Omental fat pad (tissue), 4 donors: ENCODE measurements around the gene AP1S1. TPM values are rescaled to one million over a fixed set of nuclear protein-coding genes. Genes with fewer than 3 reads are reported as not detected.
"Not testable (repeated sequence)": the region's sequence is repeated elsewhere in the genome, so short reads cannot be mapped to it uniquely, and the experiment has no call there.

Experiments used
- ATAC-seq: fragments of 150-250 bp; one replicate; pipeline ENCODE4 v1.9.1; 2016; ENCODE audit warnings: mild to moderate bottlenecking, moderate library complexity; ENCODE audit not compliant: low FRiP score
- DNase-seq: peaks from one replicate; pipeline ENCODE4 v3.0.0-alpha.2; 2019; ENCODE audit warnings: low spot score
- total RNA-seq, 4 donors: library from RNA; depleted of rRNA; stranded (reverse); fragments of >200 nt; gene quantifications; one replicate each; pipeline ENCODE4 v1.1.0, GENCODE V29; 2016
- TF ChIP-seq, protein P1 (sequence below), 3 donors: fragments of 450-650 bp; IDR thresholded peaks; one replicate each; pipeline ENCODE4 v1.5.1; 2016 to 2017; ENCODE audit warnings: antibody characterized with exemption in 3 of 3, mild to moderate bottlenecking in 3 of 3, moderate library complexity in 2 of 3

AP1S1 gene
- total RNA-seq: 10 to 100 TPM; 30.7 to 52.3 (median 36.4) TPM

DNA sequence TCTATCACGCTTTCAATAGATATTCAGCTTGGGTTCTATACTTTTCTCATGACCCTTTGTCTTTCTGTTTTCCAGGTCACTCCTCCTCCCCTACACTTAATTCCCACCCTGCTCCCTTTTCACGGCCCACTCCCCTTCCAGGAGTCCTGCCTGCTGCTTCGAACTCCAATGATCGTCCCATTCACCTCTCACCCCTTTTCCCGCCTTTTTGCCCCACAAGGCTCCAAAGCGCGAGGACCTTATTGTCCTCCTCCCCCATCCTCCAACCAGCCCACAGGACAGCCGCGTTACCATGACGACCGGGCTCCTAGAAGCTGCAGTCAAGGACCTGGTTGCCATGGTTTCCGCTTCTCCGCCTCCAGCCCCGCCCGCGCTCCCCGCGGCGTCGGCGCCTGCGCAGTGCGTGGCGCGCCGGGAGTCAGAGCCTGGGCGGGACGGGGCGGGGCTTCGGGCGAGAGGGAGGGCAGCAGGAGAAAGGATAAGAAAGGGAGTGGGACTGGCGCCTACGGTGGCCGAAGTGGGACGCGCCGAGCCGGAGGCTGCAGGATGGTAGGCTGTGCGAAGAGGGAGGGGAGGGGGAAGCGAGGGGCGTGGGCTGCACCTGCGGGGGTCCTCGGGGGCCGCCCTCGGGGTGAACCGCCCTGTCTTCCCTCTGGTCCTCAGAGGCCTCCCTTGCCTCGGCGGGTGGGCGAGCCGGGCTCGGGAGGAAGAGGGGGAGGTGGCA lies at the start of gene AP1S1:
AP1S1 (plus strand) TSS at position 508 of the 724 bp plus-strand sequence; CDS start at position 547, 39 bp downstream.
- TF ChIP-seq, protein P1, sequence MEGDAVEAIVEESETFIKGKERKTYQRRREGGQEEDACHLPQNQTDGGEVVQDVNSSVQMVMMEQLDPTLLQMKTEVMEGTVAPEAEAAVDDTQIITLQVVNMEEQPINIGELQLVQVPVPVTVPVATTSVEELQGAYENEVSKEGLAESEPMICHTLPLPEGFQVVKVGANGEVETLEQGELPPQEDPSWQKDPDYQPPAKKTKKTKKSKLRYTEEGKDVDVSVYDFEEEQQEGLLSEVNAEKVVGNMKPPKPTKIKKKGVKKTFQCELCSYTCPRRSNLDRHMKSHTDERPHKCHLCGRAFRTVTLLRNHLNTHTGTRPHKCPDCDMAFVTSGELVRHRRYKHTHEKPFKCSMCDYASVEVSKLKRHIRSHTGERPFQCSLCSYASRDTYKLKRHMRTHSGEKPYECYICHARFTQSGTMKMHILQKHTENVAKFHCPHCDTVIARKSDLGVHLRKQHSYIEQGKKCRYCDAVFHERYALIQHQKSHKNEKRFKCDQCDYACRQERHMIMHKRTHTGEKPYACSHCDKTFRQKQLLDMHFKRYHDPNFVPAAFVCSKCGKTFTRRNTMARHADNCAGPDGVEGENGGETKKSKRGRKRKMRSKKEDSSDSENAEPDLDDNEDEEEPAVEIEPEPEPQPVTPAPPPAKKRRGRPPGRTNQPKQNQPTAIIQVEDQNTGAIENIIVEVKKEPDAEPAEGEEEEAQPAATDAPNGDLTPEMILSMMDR (IDR thresholded peaks at IDR 0.05): no peak
- DNase-seq (peak; percentile 81), ATAC-seq (peak; percentile 96)

DNA sequence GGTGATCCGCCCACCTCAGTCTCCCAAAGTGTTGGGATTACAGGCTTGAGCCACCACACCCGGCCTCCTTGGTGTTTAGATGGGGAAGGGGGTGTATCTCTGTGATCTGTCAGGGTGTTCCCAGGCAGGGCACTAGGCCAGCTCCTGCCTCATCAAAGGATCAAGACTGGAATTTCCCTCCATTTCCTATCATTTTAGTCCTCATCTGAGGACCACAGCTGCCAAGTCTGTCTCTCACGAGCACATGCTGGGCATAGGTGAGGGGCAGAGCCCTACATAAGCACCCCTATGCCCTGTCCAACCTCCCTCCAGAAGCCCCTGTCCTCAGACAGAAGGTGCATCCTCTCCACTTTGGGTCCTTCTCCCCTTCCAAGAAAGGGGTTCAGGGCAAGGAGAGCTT lies 49.5 kb upstream of the AP1S1 start:
- DNase-seq (no peak), ATAC-seq (no peak)
- TF ChIP-seq, protein P1 (IDR thresholded peaks at IDR 0.05): no peak

DNA sequence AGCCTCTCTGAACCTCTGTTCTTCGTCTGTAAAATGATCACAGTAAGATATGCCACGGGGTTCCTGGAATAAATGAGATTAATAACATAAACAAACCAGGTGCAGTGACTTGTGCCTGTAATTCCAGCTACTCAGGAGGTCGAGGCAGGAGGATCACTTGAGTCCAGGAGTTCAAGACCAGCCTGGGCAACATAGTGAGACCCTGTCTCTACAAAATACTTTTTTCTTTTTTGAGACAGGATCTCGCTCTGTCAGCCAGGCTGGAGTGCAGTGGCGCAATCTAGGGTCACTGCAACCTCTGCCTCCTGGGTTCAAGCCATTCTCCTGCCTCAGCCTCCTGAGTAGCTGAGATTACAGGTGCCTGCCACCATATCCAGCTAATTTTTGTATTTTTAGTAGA lies 49.0 kb upstream of the AP1S1 start:
- ATAC-seq, DNase-seq: not testable (repeated sequence)

DNA sequence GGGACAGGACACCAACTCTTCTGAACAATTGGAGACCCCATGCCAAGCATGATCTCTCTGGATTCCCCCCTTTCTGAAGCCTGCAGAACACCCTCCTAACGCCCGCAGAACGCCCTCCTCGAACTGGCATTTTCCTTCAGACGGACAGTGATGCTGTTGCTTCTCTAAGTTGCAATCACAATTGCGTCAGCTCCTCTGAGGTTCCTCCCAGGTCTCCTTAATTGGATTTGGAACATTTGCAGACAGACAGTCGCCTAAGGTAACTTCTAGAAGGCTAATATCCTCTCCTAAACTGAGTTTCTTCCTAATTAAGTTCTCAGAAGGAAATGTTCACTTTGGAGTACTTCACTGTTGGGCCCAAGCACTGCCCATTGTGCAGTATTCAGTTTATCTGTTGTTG lies 47.9 kb upstream of the AP1S1 start:
- no peak for ATAC-seq
- no peak for DNase-seq
- TF ChIP-seq, protein P1 (IDR thresholded peaks at IDR 0.05): no peak

DNA sequence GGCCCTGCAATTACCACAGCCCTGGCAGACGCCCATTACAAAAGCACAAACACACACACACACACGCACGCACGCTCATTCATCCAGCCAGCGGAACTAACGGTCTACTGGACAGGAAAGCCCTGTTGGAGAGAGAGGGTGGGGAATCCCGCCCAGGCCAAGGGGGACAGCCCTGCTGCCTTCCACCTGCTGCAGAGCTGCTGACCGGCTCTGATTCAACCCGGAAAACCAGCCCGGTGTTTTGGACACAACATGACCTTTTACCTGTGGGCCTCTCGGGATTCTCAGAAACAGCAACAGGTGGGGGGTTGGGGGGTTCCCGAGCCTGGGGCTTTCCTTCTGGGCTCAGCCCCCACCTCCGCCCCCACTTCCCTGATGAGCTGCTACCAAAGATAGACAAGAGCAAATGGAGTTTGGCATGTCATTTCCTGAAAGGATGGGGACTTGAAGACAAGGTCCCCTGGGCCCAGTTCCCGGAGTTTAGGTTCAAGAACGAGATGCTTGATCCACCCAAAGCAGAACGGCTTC lies 45.9 kb upstream of the AP1S1 start:
- TF ChIP-seq, protein P1 (IDR thresholded peaks at IDR 0.05): no peak
- no peak for ATAC-seq
- no peak for DNase-seq

DNA sequence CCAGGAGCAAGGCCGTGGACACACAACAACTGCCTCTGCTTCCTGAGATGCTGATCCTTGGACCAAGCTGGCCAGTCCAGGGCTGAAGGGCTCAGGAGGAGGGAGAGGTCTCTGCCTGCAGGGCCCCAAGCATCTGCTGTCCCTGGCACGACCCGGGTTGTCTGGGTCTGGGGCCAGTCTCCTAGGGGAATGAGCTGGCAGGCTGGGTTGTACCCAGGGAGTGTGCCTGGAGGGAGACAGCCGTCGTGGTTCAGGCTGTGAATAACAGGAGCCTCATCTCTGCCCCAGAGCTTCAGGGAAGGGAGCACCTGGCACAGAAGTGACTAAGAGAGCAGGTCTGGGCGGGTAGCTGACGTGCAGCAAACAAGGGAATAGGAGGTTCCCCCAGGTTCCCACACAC lies 45.3 kb upstream of the AP1S1 start:
- TF ChIP-seq, protein P1 (IDR thresholded peaks at IDR 0.05): no peak
- ATAC-seq (no peak), DNase-seq (no peak)

DNA sequence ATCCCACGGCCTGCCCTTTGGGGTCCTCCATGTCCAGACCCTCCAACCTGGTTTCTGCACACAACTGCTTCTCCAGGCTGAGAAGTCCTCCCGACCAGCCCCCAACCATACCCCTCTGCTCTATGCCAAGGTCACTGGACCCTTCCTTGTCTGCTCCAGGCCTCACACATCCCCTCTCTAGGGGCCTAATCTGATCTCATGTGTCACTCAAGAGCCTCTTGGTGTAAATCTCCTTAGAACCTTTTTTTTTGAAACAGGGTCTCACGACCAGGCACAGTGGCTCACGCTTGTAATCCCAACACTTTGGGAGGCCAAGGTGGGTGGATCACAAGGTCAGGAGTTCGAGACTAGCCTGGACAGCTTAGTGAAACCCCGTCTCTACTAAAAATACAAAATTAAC lies 44.9 kb upstream of the AP1S1 start:
- ATAC-seq: no peak
- DNase-seq: no peak
- TF ChIP-seq, protein P1 (IDR thresholded peaks at IDR 0.05): no peak
